ENCODE measurements around the gene THPO.

THPO gene

DNA sequence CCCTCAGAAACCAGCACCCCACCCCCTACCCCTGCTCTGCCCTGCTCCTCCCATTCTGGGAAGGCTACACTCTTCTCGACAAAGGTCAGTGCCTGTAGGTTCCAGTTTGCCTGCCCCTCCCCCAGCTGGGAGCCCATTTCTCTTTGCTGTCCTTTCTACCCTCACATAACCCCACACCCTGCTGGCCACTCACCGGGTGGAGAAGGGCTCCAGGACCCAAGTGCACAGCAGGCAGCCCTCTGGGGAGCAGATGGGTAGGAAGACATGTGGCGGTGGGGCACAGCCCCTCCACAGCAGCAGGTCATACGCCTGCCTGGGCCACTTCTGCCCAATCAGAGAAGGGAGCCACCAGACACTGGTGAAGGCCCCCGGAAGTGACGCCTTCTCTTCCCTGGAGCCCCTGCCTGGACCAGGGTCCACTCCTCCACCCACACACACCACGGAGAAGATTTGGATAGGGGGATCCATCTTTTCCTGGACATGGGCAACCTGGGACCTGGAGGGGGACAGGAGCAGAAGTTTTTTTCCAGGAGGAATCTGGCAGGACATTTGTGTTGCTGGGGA lies at the start of gene THPO:
TSS of gene THPO (minus strand) at position 326 of the 564 bp plus-strand sequence. CDS start 1,948 bp downstream, outside the sequence.
- DNase-seq (ENCODE audit: low read depth): no peak

DNA sequence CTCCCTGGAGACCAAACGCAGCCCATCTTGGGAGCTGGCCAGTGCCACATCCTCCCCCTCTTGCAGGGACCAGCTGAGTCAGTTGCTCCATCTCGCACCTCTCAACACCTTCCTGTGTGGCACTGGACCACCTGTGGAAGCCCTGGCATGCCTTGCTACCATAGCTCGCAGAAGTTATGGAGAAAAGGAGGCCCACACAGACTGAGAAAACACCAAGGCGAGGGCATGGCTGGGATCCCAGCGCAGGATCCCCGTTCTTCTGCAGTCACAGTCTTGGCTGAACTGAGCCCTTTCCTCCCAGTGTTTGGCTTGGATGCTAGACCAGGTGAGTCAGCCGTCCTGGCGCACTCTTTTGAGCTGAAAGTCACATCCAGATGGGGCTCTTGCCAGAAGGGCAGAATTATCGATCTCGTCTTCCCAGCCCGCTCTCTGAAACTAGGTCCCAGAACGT lies 48.7 kb upstream of the THPO start:
- DNase-seq (ENCODE audit: low read depth): no peak

DNA sequence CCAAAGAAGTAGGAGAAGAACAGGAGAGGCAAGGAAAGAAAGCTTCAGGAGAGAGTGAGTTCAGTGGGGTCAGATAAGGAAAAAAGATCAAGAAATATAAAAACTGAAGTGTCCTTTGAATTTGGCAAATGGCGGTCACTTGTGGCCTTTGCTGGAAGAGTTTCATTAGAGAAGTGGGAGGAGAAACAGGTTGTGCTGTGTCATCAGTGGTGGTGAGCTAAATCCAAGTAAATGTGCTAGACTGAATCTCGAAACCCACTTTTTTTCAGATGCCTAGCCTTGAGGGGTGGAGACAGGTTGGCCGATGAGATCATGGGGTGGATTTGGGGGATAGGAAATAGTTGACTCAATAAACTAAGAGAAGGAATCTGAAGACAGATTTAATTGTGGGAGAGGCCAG lies 45.6 kb upstream of the THPO start:
- DNase-seq (ENCODE audit: low read depth): no peak

DNA sequence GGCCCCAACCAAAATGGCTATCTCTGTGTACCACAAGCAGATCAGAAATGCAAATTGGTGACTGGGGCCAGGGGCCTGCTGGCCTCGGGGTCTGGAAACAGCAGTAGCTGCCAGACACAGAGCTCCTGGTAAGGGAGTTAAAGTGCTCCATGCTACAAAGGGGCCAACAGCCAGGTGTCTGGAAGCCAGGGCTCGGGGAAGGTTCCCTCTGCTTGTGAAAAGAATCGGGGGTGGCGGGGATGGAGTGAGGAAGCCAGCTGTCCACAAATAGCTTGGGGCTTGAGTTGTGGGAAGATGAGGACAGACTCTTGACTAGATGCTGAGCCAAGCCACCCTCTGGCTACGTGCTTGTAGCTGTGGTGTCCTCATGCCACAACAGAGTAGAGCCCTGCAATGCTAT lies 41.2 kb upstream of the THPO start:
- no peak for DNase-seq (ENCODE audit: low read depth)

DNA sequence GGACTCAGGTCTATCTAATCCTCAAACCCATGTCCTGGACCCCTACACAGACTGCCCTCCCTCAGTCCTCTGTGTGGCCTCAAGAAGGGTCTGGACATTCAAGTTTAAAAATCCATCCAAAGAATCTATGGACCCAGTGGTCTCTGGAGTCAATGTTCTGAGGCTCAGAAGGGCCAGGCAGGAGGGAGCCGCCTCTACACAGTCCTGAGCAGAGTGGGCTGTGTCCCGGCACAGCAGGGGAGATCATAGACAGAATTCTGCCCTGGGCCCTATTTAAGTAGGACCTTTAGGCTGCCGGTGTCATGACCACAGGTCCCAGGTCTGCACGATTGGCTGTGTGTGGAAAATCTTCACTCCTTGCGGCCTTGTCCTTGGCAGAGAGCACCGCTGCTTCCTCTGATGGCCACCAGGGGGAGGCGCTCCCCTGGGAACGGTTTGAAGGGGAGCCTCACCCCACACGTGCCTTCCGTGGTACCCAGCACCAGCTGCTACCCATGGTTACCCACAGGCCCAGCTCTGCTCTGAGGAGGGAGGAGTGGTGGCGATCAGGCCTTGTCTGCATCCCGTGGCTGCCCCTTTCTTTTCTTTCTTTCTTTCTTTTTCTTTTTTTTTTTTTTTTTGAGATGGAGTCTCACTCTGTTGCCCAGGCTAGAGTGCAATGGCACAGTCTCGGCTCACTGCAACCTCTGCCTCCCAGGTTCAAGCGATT lies 39.8 kb upstream of the THPO start:
- DNase-seq (ENCODE audit: low read depth): peak; percentile 51

DNA sequence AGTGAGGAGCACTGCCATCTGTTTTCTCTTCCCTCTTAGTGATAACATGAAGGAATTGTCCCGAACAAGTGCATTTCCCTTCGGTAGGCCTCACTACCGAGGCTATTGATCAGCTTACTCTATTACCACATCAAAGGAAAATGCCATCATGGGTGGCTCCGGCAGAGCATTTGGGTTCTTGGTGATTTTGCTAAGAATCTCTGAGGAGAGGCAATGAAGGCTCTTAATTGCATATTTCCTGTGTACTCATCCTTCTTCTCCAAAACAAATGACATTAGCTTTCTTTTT lies 37.1 kb upstream of the THPO start:
- no peak for DNase-seq (ENCODE audit: low read depth)

DNA sequence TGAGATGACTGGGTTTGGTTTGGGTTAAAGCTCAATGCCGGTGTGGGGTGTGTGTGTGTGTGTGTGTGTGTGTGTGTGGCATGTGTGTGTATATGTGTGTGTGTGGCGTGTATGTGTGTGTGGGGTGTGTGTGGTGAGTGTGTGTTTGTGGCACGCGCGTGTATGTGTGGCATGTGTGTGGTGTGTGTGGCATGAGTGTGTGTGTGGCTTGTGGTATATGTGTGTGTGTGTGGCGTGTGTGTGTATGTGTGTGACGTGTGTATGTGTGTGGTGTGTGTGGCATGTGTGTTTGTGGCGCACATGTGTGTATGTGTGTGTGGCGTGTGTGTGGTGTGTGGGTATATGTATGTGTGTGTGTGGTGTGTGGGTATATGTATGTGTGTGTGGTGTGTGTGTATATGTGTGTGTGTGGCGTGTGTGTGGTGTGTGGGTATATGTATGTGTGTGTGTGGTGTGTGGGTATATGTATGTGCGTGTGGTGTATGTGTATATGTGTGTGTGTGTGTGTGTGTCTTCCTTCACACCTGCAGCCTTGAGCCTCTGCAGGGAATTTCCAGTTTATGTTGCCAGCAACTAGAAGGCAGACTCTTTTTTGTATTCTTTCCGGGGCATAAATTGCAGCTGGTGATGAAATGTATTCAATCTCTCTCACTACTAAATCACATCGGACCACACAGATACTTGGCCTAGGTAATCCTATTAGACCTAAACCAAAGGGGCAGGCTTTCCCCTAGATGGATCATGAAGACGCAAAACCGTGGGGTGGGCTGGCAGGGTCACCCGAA lies 36.6 kb upstream of the THPO start:
- no peak for DNase-seq (ENCODE audit: low read depth)

DNA sequence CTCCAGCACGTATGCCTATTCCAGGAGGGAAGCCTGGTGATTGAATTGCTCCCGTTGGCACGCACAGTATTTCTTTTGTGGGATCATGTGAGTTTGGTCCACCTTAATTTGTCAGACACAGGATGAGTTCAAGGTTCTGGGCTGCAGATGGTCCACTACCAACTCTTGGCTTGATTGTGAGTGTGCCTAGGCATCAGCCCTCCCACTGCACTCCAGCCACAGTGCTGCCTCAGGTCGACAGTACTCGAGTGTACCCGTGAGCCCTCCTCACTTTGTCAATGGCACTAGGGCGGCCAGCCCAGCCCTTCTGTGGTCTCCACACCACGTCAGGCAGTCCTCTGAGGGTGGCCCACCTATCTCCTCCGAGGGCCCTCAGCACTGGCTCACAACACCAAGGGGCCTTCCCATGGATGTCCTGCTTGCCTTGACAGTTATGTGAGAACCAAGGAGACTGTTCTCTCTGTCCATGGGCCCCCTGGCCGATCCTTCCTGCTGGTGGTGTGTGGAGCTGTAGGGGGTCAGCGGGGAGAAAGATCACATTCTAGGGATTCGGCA lies 32.0 kb upstream of the THPO start:
- DNase-seq (ENCODE audit: low read depth): no peak

DNA sequence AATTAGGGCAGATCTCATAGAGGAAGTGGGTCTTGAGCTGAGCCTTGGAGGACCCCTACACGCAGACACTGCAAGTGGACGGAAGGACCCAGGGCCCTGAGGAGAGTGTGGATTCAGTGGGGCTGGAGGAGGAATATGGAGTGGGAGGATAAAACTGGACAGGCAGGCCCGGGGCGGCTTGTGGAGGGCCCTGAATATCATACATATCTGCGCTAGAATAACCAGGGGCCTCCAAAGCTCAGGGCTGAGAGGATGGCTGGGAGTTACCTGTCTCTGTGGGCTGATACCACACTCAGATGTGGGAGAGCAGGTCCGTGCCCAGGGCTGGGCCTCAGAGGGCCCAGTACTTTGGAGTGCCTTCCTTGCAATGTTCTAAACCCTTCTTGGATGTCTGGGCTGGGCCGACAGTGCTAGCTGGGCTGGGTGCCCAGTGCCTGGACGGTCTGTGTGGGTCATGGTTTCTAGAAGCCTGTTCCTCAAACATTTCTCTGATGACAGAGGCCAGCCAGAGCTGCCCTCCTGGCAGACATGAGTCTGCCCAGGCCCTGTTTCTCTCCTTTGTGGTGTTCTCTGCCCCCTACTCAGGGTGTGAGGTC lies 31.4 kb upstream of the THPO start:
- DNase-seq (ENCODE audit: low read depth): no peak

DNA sequence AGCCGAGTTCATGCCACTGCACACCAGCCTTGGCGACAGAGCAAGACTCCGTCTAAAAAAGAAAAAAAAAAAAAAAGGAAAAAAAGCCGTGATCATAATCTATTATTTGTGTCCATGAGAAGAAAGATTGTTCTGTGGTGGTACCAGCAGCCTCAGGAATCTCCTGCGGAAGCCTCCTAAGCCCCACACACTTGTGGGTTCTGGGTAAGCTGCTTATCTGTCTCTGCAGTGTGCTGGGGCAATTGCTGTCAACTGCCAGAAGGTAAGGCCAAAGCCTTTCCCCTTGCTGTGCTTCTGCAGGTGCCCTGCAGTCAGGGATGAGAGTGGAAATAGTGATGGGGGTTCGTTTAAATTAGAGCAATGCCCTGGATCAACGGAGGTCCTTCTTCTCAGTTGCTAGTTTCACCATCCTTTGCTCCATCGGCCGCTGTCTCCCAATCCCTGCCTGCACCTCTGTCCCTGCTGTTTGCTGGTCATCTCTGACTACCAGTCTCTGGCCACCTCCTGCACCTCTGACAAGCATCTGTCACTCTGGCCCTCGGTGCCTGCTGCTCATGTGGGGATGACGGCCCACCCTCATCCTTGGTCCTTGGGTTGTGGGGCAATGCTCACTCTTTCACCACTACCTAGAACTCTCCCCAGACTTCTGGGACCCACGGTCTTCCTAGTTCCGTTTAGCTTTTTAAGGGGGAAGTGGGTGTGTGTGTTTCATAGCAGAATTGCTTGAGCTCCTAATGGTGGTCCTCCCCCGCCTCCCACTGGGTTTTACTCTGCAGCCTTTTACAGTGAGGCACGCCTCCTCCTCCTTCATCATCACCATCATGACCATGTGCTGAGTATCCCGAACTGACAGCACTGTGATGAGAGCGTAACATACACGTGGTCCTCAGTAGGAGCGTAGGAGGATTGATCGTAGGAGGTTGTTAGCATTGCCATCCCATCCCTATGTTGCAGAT lies 27.3 kb upstream of the THPO start:
- no peak for DNase-seq (ENCODE audit: low read depth)

DNA sequence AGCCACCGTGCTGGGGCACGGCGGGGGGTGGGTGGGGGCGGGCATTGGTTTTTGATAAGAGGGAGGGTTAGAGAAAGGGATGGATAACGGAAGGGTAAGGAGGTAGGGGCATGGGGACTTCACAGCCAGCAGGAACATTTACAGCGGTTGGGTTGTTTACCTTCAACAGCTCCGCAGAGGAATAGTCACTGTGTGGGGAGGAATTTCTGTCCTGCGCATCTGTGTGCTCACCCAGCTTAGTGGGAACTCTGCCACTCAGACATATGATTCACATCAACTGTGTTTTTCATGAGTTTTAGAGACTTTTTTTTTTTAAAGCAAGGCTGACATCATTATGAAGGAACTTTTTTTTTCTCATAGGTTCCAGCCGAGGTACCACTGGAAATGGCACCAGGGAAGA lies 21.4 kb upstream of the THPO start:
- DNase-seq (ENCODE audit: low read depth): no peak

DNA sequence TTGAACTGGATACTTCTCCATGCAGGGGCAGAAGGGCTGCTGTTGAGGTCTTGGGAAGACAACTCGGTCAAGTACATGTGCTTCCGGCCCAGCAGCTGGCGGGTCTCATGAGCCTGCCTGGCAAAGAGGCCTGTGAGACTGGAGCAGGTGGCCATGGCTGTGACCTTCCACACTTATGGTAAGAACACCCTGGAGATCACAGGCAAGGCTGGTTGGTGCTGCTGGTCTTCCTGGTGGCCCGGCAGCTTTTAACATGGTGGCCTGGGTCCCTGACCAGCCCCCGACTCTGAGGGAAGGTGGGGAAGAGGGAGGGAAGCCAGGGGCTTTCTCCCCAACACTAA lies 17.3 kb upstream of the THPO start:
- no peak for DNase-seq (ENCODE audit: low read depth)

DNA sequence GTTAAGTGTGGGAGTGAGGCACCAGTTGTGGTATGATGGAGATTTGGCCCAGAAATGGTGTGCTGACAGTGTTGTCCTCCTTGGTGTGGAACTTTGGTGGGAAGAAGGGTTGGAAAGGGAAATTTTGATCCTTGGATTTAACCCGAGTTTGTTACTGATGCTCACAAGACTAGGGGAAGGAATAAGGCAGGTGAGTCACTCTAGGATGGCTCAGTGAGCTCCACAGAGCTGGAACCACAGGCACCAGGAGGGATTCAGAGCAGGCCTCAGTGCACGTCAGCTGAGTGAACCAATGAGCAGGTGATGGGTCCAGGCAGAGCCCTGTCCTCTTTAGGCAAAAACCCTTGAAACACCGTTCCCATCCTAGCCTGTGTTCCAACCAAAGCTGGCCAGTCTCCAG lies 13.3 kb upstream of the THPO start:
- DNase-seq (ENCODE audit: low read depth): no peak

DNA sequence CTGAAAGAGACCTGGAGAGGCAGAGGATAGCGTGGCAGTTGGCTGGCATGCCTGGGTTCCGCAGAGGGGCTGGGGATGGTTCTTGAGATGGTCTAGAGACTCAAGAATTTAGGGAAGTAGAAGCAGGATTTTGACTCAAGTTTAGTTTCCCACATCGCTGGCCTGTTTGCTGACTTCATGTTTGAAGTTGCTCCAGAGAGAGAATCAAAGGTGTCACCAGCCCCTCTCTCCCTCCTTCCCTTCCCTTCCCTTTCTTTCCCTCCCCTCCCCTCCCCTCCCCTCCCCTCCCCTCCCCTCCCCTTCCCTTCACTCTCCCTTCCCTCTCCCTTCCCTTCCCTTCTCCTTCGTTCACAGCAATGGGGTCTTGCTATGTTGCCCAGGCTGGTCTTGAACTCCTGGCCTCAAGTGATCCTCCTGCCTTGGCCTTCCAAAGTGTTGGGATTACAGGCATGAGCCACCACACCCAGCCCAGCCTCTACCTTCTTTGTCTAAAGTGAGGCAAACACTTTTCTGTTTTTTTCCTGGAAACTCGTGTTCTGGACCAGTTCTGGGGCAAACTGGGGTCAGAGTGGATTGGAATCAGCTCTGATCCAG lies 12.0 kb upstream of the THPO start:
- no peak for DNase-seq (ENCODE audit: low read depth)

DNA sequence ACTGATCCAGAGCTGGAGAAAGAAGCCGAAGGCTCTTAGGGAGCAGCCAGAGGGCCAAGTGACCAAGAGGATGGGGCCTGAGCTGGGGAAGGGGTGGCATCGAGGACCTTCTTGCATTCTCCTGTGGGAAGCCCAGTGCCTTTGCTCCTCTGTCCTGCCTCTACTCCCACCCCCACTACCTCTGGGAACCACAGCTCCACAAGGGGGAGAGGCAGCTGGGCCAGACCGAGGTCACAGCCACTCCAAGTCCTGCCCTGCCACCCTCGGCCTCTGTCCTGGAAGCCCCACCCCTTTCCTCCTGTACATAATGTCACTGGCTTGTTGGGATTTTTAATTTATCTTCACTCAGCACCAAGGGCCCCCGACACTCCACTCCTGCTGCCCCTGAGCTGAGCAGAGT lies 11.4 kb upstream of the THPO start:
- DNase-seq (ENCODE audit: low read depth): no peak

DNA sequence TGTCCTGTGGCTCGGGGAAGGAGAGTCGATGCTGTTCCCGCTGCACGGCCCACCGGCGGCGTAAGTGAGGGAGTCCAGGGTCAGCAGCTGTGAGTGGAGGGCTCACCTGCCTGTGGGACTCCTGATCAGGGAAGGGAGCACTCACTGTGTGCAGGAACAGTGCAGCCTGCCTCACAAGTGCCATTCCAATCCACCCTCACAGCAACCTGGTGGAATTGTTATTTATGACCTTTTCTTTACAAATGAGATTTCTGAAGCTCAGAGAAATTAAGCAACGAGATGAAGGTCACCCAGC lies 10.9 kb upstream of the THPO start:
- DNase-seq (ENCODE audit: low read depth): no peak

DNA sequence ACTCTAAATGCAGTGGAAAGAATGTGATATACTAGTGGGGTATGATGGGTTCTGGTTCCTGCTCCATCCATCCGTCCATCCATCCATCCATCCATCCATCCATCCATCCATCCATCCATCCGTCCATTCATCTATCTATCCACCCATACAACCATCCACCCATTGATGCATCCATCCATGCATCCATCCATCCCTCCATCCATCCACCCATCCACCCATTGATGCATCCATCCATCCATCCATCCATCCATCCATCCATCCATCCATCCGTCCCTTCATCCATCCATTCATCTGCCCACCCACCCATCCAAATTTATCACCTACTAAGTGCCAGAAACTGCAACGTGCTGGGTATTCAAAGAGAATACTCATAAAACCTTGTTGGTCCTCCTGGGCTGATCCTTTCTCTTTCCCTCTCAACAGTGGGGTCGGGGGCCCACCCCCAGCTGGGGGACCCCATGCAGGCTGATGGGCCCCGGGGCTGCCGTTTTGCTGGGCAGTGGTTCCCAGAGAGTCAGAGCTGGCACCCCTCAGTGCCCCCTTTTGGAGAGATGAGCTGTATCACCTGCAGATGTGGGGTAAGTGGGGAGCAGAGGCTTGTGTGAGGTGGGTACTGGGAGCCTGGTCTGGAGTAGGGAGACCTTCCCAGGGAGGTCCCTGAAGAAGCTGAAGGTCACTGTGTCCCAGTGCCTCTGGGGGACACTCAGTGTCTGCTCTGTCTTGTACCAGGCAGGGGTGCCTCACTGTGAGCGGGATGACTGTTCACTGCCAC lies 10.3 kb upstream of the THPO start:
- DNase-seq (ENCODE audit: low read depth): no peak

DNA sequence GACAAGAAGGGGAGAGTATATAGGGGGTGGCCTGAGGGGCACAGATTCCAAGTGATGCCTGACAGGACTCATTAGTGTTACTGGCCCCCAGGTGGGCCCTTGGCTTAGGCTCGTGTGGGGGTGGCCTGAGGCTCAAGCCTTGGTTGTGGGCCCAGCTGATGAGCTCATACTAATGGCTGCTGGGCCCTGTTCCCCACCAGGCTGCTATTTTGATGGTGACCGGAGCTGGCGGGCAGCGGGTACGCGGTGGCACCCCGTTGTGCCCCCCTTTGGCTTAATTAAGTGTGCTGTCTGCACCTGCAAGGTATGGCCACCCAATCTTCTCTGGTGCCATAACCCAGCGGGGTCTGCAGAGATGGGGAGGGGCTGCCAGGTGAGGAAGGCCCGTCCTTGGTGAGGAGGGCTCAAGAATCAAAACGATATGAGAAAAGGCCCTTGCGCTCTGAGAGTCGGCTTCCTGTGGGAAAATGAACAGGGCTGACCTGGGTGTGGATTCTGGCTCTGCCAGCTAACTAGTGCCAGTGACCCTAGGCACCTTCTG lies 9.2 kb upstream of the THPO start:
- DNase-seq (ENCODE audit: low read depth): no peak

DNA sequence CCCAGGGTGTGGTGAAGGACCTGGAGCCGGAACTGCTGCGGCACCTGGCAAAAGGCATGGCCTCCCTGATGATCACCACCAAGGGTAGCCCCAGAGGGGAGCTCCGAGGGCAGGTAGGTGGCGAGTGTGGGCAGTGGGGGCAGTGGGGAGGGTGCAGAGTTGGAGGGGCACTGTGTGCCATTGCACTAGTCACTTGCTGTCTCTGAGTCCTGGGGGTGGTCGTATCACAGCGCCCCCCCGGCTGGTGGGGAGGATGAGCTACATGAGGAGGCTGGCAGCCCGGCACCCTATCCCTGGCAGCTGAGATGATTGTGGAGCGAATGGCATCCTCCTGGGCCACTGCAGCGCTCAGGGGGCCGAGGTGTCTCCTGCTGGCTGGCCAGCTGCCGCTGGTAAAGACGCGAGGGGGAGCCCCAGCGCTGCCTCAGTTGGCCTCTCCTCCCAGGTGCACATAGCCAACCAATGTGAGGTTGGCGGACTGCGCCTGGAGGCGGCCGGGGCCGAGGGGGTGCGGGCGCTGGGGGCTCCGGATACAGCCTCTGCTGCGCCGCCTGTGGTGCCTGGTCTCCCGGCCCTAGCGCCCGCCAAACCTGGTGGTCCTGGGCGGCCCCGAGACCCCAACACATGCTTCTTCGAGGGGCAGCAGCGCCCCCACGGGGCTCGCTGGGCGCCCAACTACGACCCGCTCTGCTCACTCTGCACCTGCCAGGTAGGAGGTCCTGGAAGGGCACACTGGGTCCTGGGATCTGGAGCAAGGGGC lies 8.2 kb upstream of the THPO start:
- DNase-seq (ENCODE audit: low read depth): no peak
